MCF 10A (cell line): ENCODE data around the gene SLC25A22. TPM values are rescaled to one million over a fixed set of nuclear protein-coding genes. Genes with fewer than 3 reads are reported as not detected.
A peak's percentile ranks its signal among the peaks of the same experiment; 100 is the strongest.

ENCODE experiments used
- BruUV-seq: library from RNA; stranded (reverse); fragments of 400-500 nt; replicated peaks from 2 replicates; lab custom pipeline; 2021; lab: Mats Ljungman, UMichigan
- CTCF ChIA-PET: fragments of 300-600 bp; sonication (Branson Sonifier 250); formaldehyde crosslinking; extraction: SDS; loops from one replicate; lab custom pipeline; 2021; ENCODE audit warnings: antibody characterized with exemption, inconsistent platforms; lab: Yijun Ruan, JAX
- POLR2A ChIA-PET: fragments of 300-600, 350-650 bp; sonication (Branson Sonifier 250); formaldehyde crosslinking; extraction: SDS; loops from one replicate; lab custom pipeline; 2020; ENCODE audit warnings: antibody characterized with exemption, inconsistent platforms; lab: Yijun Ruan, JAX
- DNase-seq: peaks from one replicate; pipeline ENCODE4 v3.0.0-alpha.2; 2018; ENCODE audit not compliant: unreplicated experiment
- H3K27ac Mint-ChIP-seq: one replicate; pipeline ENCODE4 v1.8.0; 2022; ENCODE audit warnings: mild to moderate bottlenecking, low read depth, mixed read lengths; ENCODE audit not compliant: unreplicated experiment
- H3K27me3 Mint-ChIP-seq: one replicate; pipeline ENCODE4 v1.8.0; 2022; ENCODE audit warnings: mixed read lengths; ENCODE audit not compliant: insufficient read depth, unreplicated experiment
- H3K36me3 Mint-ChIP-seq: one replicate; pipeline ENCODE4 v1.8.0; 2022; ENCODE audit warnings: mild to moderate bottlenecking, moderate library complexity, mixed read lengths; ENCODE audit not compliant: insufficient read depth, unreplicated experiment
- H3K4me1 Mint-ChIP-seq: one replicate; pipeline ENCODE4 v1.8.0; 2022; ENCODE audit warnings: mixed read lengths; ENCODE audit not compliant: insufficient read depth, unreplicated experiment
- H3K4me3 Mint-ChIP-seq: one replicate; pipeline ENCODE4 v1.8.0; 2022; ENCODE audit warnings: mild to moderate bottlenecking, moderate library complexity, mixed read lengths; ENCODE audit not compliant: unreplicated experiment
- H3K9me3 Mint-ChIP-seq: one replicate; pipeline ENCODE4 v1.8.0; 2022; ENCODE audit warnings: mixed read lengths; ENCODE audit not compliant: unreplicated experiment
- CTCF ChIP-seq: fragments of 200-600 bp; IDR thresholded peaks from one replicate; pipeline ENCODE4 v1.8.0; 2022; ENCODE audit warnings: antibody characterized with exemption, mild to moderate bottlenecking; ENCODE audit not compliant: unreplicated experiment
- intact Hi-C: fragments of 100-400 bp; cut with micrococcal nuclease; formaldehyde crosslinking; loops from 2 replicates; pipeline ENCODE4 v1.14.1; 2022
- total RNA-seq: library from RNA; stranded (reverse); gene quantifications from 2 replicates; pipeline ENCODE4 v1.2.3, GENCODE V29; 2022

SLC25A22 gene
- total RNA-seq, 1 experiment from 2014 or later: 34.0 TPM

- Mint-ChIP-seq H3K4me1 (peaks cover 4% of the 10 kb centered on the region), H3K9me3 (no peaks in the 10 kb centered on the region), H3K4me3 (peak overlapping the region; percentile 82), H3K27ac (peak overlapping the region; percentile 39), H3K27me3 (no peaks in the 10 kb centered on the region), H3K36me3 (peaks cover 15% of the 10 kb centered on the region)
- TF ChIP-seq CTCF: no peak
- intact Hi-C loops: no loop called here
- CTCF ChIA-PET: interaction anchor here (0.6 to 3.3 kb wide), 12 partner anchors 10 to 408 kb away, joined by 3 to 18 read pairs (median 4); no protein-coding TSS in a partner anchor
- DNase-seq: no peak
- no TSS peak for BruUV-seq
- POLR2A ChIA-PET: interaction anchor here (0.5 to 5.6 kb wide), 20 partner anchors 13 to 1149 kb away, joined by 3 to 125 read pairs (median 6); partner anchors contain the start of genes DEAF1, EPS8L2, GATD1 and HRAS
Measured at GRCh38 chr11:748007-748359, 50.1 kb downstream of the SLC25A22 start.

- Mint-ChIP-seq H3K36me3 (peaks cover 9% of the 10 kb centered on the region), H3K4me3 (peak within 1 kb of the TSS; percentile 82), H3K27ac (peak within 1 kb of the TSS; percentile 63), H3K27me3 (no peaks in the 10 kb centered on the region), H3K9me3 (no peaks in the 10 kb centered on the region), H3K4me1 (peaks cover 4% of the 10 kb centered on the region)
- peak; percentile 88 for DNase-seq
- ChIA-PET POLR2A (interaction anchor here (0.5 to 5.6 kb wide), 19 partner anchors 14 to 1150 kb away, joined by 3 to 125 read pairs (median 7); partner anchors contain the start of genes DEAF1, EPS8L2, GATD1 and HRAS), CTCF (interaction anchor here (0.6 to 3.3 kb wide), 14 partner anchors 9 to 407 kb away, joined by 3 to 18 read pairs (median 4); no protein-coding TSS in a partner anchor)
- TF ChIP-seq CTCF: peak; percentile 15
- BruUV-seq: no TSS peak
- intact Hi-C loops: loop anchor here (2.0 kb wide), 1 partner anchor 19 kb away; no protein-coding TSS in a partner anchor
Measured at GRCh38 chr11:747158-748006, 50.7 kb downstream of the SLC25A22 start, which contains the start of gene TALDO1. Gene TALDO1 (plus strand): TSS chr11:747464. CDS start chr11:747482, 18 bp downstream.

GRCh38 chr11:746289-747157, 51.6 kb downstream of the SLC25A22 start:
- no peak for TF ChIP-seq CTCF
- Mint-ChIP-seq H3K36me3 (peaks cover under 1% of the 10 kb centered on the region), H3K4me3 (peak overlapping the region; percentile 82), H3K4me1 (peaks cover 4% of the 10 kb centered on the region), H3K9me3 (no peaks in the 10 kb centered on the region), H3K27me3 (no peaks in the 10 kb centered on the region), H3K27ac (peak overlapping the region; percentile 63)
- POLR2A ChIA-PET: interaction anchor here (0.6 to 5.6 kb wide), 15 partner anchors 15 to 183 kb away, joined by 3 to 125 read pairs (median 9); partner anchors contain the start of genes DEAF1, EPS8L2, GATD1 and PNPLA2
- BruUV-seq: no TSS peak
- DNase-seq: peak; percentile 41
- CTCF ChIA-PET: interaction anchor here (0.7 to 3.3 kb wide), 8 partner anchors 8 to 83 kb away, joined by 3 to 18 read pairs (median 4); no protein-coding TSS in a partner anchor
- intact Hi-C loops: loop anchor here (2.0 kb wide), 1 partner anchor 18 kb away; no protein-coding TSS in a partner anchor
